ENCODE measurements around the gene ZNF70.

The ZNF70 gene

DNA sequence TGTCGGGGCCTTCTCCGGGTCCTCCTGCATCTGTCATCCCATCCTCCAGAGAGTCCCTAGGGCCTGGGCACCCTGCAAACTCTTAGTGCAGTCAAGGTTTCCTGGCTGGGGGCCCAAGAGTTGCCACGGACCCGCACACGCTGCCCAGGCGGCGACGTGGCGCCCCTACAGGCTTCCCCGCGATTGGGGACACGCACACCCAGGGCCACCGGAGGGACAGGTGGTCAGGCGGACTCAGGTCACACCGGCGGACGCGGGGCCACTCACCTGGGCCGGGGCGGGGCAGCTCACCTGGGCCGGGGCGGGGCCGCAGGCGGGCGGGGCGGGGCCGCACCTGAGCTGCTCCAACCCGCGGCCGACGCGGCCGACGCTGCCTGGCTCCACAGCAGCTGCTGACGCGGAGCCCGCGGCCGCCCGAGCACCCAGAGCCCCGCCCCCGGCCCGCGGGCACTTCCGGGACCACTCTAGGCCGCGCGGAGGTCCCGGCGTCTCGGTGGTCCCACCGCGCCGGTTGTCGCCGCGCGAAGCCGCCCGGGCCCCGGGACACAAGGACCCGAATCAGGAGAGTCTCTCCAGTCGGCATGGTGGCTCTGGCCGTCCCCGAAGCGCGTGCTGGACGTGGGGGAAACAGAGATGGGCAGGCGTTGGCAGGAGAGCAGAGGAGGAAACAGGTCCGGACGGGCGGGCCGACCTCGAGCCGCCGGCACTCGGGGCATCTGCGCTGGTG is at the start of gene ZNF70:
ZNF70 (minus strand) TSS at position 399 of the 727 bp plus-strand sequence. CDS start 5,972 bp downstream, outside the sequence.
- peak; percentile 73 for DNase-seq (ENCODE audit: low spot score)

DNA sequence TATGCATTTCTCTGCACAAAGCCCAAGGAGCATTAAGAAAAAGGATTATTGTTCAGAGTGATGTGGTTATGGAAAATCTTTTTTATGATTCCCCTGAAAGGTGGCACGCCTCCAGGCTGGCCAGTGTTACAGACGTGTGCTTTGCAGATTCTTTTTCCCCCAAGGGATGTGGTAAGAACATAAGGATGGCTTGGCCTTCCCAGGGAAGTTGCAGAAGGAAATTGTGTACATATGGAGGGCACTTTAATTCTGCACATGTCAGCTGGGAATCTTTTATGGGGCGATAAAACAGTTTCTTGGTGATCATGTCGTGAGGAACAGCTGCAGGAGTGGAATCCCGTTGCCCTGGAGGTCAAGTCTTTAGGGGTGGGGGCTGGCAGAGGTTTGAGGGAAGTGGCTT is 45.5 kb upstream of the ZNF70 start:
- no peak for DNase-seq (ENCODE audit: low spot score)

DNA sequence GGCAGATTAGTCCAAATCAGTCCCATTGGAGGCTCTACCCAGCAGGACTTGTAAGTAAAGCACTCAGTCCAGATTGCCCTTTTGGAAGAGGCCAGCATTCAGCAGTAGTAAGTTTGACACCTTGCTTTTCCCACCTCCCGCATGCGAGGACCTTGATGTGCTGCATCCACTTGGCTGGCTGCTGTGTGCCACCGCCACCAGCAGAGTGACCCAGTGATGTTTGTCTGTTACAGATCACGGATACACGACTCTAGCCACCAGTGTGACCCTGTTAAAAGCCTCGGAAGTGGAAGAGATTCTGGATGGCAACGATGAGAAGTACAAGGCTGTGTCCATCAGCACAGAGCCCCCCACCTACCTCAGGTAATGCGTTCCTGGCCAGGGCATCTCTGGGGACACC is 42.4 kb upstream of the ZNF70 start:
- no peak for DNase-seq (ENCODE audit: low spot score)

- DNase-seq (ENCODE audit: low spot score) = no peak
Observed at GRCh38 chr22:23791738-23792645, 41.1 kb upstream of the ZNF70 start.

DNA sequence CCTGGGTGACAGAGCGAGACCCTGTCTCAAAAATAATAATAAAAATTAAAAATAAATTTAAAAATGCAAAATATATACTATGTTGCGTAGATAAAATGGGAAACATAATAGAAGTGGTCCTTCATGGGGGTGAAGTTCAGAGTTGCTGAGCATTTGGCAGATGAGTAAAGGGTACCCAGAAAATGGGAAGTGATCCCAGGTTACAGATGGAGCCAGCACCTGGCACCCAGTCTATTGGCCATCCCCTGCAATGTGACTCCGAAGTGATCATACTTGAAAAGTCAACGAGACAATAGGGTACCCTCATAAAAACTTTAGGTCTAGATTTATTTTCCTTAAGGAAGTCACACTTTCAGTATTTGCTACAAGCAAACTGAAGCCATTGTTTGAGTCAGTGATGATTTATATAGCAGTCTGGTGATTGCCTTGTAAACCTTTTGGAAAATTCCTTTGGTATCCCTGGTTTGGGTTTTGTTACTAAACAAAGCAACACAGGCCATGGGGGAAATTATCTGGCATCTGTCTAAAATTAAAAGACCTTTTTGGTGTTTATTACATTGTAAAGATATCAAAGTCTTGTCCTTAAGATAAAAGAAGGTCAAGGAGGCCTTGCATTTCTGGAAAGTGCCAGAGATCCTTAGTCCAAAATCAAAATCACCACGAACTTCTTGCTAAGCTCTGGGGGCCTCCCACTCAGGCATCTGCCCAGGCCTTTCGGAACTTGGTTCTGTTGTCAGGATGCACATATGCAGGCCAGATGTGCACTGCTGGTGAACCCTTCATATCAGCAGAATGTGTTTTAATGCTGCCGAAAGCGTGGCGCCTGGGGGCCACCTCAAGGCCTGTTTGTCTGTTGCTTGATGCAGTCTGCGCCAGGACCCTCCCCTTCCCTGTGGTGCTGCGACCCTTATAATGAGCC is 40.2 kb upstream of the ZNF70 start:
- DNase-seq (ENCODE audit: low spot score) = no peak

- DNase-seq (ENCODE audit: low spot score) = no peak
Observed at GRCh38 chr22:23789638-23790037, 38.7 kb upstream of the ZNF70 start.

DNA sequence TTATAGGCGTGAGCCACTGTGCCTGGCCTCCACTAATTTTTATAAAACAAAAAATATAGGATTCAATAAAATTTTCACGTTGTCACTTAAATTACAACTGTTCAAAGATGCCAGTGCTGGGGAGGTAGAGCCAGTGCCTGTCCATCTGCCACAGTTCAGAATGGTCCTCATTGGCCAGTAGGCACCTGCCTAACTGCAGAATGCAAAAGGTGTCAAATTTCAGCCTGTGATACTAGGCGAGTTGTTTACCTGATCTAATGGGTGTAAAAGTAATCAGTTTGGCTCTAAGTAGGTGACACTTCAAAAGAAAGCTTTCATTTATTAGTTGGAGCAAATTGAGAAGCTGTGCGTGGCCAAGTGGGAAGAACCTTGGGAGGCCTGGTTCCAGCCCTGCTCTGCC is 38.2 kb upstream of the ZNF70 start:
- DNase-seq (ENCODE audit: low spot score) = no peak

- DNase-seq (ENCODE audit: low spot score) = no peak
Observed at GRCh38 chr22:23787910-23788309, 37.0 kb upstream of the ZNF70 start.

GRCh38 chr22:23787600-23787896 is 36.6 kb upstream of the ZNF70 start:
- no peak for DNase-seq (ENCODE audit: low spot score)

DNA sequence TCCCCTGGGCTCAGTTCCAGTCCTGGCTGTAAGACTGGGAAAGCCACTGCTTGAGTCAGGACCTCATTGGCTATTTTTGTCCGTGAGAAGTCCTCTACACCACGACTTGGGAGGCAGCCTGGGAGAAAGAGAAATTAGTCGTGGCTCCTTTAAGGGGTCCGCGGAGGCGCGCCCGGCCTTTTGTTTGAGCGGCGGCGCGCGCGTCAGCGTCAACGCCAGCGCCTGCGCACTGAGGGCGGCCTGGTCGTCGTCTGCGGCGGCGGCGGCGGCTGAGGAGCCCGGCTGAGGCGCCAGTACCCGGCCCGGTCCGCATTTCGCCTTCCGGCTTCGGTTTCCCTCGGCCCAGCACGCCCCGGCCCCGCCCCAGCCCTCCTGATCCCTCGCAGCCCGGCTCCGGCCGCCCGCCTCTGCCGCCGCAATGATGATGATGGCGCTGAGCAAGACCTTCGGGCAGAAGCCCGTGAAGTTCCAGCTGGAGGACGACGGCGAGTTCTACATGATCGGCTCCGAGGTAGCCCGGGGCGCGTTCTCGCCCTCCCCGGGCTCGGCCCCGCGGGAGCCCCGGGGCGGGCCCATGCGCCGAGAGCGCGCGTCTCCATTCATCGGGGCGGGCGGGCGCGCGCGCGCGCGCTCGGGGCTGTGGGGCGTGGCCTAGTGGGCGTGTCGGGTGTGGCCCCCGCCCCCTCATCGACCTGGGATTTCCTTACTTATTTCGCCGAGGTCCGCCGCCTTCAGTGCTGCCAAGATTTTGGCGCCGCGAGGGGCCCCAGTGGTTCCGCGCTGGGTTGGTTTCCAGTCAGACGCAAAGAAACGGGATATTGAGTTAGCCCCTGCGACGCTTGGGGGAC is 36.1 kb upstream of the ZNF70 start, which contains the start of gene SMARCB1:
SMARCB1 (plus strand) TSS at position 215 of the 848 bp plus-strand sequence; CDS start at position 419, 204 bp downstream.
- peak; percentile 82 for DNase-seq (ENCODE audit: low spot score)

DNA sequence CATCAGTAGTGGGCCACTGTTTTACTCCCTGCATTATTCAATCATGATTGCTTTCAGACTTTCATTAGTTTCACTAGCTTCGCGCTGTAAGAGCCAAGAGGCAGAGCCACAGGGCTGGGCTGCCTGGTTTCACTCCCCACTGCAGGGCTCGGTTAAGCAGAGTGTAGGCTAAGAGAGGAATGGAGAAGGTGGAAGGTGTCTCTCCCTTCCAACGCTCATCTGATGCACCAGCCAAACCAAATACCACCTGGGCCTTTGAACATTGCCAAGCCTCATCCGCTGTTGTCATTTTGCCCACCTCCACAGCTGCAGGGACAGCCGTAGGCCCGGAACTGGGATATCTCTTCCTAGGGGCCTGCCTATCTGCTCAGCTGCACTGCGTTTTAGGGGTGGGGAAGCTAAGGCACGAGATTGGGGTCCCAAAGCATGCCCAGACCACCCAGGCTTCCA is 35.4 kb upstream of the ZNF70 start:
- DNase-seq (ENCODE audit: low spot score) = no peak

GRCh38 chr22:23784215-23784732 is 33.4 kb upstream of the ZNF70 start:
- DNase-seq (ENCODE audit: low spot score) = no peak

- DNase-seq (ENCODE audit: low spot score) = no peak
Observed at GRCh38 chr22:23783265-23784150, 32.6 kb upstream of the ZNF70 start.

DNA sequence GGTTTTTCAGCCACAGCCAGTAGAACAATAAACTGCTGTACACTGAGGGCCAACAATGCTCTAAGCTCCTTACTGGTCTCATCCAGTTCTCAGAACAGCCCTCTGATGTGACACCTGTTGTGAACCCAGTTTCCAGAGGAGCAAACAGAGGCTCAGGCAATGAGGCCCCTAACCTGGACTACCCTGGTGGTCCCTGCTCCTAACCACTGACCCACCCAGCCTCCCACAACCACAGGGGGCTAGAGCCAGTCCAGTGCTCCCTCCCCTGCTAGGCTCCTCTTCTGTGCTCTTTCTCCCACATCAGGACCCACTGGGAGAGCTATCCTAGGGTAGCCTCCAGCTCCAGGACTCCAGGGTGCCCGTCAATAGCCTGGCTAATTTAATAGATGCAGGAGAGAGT is 31.8 kb upstream of the ZNF70 start:
- DNase-seq (ENCODE audit: low spot score) = no peak

GRCh38 chr22:23782252-23782651 is 31.3 kb upstream of the ZNF70 start:
- DNase-seq (ENCODE audit: low spot score) = no peak

- peak; percentile 52 for DNase-seq (ENCODE audit: low spot score)
Observed at GRCh38 chr22:23781511-23782183, 30.7 kb upstream of the ZNF70 start.

- peak; percentile 95 for DNase-seq (ENCODE audit: low spot score)
Observed at GRCh38 chr22:23781065-23781464, 30.2 kb upstream of the ZNF70 start.

- no peak for DNase-seq (ENCODE audit: low spot score)
Observed at GRCh38 chr22:23780146-23780748, 29.3 kb upstream of the ZNF70 start.

GRCh38 chr22:23779731-23780130 is 28.8 kb upstream of the ZNF70 start:
- DNase-seq (ENCODE audit: low spot score) = no peak
